Measurements from ENCODE around the gene GGPS1.
A peak's percentile ranks its signal among the peaks of the same experiment; 100 is the strongest.

Gene GGPS1

GRCh38 chr1:235313262-235313661, 15.1 kb upstream of the GGPS1 start:
- H3K4me3 ChIP-seq (ENCODE audit: low read depth, low read length): no peak overlapping the region
- TF ChIP-seq, protein P1, sequence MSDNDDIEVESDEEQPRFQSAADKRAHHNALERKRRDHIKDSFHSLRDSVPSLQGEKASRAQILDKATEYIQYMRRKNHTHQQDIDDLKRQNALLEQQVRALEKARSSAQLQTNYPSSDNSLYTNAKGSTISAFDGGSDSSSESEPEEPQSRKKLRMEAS (IDR thresholded peaks at IDR 0.05; ENCODE audit: low read depth, low read length): no peak
- TF ChIP-seq, protein P2, sequence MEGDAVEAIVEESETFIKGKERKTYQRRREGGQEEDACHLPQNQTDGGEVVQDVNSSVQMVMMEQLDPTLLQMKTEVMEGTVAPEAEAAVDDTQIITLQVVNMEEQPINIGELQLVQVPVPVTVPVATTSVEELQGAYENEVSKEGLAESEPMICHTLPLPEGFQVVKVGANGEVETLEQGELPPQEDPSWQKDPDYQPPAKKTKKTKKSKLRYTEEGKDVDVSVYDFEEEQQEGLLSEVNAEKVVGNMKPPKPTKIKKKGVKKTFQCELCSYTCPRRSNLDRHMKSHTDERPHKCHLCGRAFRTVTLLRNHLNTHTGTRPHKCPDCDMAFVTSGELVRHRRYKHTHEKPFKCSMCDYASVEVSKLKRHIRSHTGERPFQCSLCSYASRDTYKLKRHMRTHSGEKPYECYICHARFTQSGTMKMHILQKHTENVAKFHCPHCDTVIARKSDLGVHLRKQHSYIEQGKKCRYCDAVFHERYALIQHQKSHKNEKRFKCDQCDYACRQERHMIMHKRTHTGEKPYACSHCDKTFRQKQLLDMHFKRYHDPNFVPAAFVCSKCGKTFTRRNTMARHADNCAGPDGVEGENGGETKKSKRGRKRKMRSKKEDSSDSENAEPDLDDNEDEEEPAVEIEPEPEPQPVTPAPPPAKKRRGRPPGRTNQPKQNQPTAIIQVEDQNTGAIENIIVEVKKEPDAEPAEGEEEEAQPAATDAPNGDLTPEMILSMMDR (IDR thresholded peaks at IDR 0.05; ENCODE audit: low read depth, low read length): no peak
- TF ChIP-seq MYC (IDR thresholded peaks at IDR 0.05; ENCODE audit: low read depth, low read length) (no peak), POLR2A (IDR thresholded peaks at IDR 0.05; ENCODE audit: extremely low read depth, insufficient read length) (no peak)
- no peak for DNase-seq (ENCODE audit: low read depth)

DNA sequence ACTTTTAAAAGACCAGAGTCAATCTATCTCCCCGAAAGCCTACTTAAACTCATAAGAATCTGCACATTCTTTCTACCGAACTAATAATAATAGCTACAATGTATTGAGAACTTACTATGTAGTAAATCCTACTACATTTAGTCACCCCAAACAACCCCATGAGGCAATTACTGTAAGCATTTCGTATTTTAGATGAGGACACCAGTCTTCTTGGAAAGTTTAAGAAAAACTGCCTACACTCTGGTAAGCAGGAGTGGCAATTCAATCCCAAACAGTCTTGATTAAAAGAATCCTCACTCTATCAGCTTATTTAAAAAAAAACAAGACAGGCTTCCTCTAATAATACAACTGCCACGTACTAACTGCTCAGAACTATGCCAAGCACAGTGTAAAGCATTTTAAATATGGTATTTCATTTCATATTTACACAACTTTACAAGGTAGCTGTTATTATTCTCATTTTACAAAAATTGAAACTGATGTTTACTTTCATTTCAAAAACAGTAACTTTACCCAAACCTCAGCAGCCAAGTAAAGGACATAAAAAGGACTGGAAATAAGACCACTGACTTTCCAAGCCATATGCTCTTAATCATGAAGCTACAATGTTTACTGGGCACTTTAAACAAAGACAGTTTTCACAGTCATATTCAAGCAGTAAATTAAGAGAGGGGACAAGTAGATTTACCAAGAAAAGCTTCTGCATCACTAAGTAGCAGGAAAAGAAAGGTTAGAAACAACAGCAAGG, 14.3 kb upstream of the GGPS1 start:
- H3K4me3 ChIP-seq (ENCODE audit: low read depth, low read length): no peak overlapping the region
- TF ChIP-seq, protein P1 (IDR thresholded peaks at IDR 0.05; ENCODE audit: low read depth, low read length): no peak
- no peak for TF ChIP-seq POLR2A (IDR thresholded peaks at IDR 0.05; ENCODE audit: extremely low read depth, insufficient read length)
- no peak for TF ChIP-seq MYC (IDR thresholded peaks at IDR 0.05; ENCODE audit: low read depth, low read length)
- TF ChIP-seq, protein P2 (IDR thresholded peaks at IDR 0.05; ENCODE audit: low read depth, low read length): no peak
- no peak for DNase-seq (ENCODE audit: low read depth)

DNA sequence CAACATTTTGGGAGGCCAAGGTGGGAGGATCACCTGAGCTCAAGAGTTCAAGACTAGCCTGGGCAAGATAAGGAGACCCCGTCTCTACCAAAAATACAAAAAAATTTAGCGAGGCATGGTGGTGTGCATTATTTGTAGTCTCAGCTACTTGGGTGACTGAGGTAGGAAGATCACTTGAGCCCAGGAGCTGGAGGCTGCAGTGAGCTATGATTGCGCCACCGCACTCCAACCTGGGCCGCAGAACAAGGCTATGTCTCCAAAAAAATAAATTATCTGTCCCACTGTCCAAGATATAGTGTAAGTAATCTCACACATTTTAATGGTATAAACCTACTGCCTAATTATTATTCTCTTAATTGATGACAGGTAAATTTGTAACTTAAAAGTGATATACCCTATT, 13.2 kb upstream of the GGPS1 start:
- H3K4me3 ChIP-seq (ENCODE audit: low read depth, low read length): no peak overlapping the region
- no peak for DNase-seq (ENCODE audit: low read depth)
- TF ChIP-seq, protein P2 (IDR thresholded peaks at IDR 0.05; ENCODE audit: low read depth, low read length): no peak

DNA sequence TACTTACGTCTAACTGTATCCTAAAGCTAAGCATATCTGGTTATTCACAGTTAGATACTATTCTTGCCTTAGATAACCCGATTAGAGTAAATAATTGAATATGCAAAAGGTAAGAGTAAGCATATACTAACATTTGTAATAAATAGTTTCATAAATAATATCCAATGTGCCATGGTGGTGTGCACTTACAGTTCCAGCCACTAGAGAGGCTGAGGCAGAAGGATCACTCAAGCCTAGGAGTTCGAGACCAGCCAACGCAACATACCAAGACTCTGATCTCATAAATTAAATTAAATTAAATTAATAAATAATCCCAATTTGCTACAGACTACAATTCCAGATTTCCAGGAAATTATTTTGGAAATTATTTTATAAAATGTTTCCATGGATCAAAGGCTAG, 12.6 kb upstream of the GGPS1 start:
- no peak for DNase-seq (ENCODE audit: low read depth)
- no peak overlapping the region for H3K4me3 ChIP-seq (ENCODE audit: low read depth, low read length)
- TF ChIP-seq MYC (IDR thresholded peaks at IDR 0.05; ENCODE audit: low read depth, low read length): no peak
- no peak for TF ChIP-seq POLR2A (IDR thresholded peaks at IDR 0.05; ENCODE audit: extremely low read depth, insufficient read length)
- TF ChIP-seq, protein P1 (IDR thresholded peaks at IDR 0.05; ENCODE audit: low read depth, low read length): no peak
- TF ChIP-seq, protein P2 (IDR thresholded peaks at IDR 0.05; ENCODE audit: low read depth, low read length): peak; percentile 2

DNA sequence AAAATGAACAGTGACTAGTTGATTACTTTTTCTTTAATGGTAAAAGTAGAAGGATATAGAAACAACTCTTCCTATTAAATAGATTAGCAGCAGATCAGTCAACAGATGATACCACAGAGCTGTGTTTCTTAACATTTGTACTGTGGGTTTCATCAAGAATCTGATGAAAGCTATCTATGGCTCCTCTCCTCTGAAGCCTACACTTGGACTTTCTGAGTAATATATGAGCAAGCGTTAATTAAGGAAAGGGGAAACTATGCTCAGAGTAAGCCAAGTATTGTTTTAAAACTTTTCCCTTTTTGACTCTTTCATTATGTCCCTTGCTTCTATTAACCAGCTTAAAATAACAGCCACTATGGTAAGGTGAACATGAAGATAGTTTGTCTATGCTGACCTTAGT, 11.2 kb upstream of the GGPS1 start:
- DNase-seq (ENCODE audit: low read depth): peak; percentile 17
- no peak overlapping the region for H3K4me3 ChIP-seq (ENCODE audit: low read depth, low read length)
- TF ChIP-seq MYC (IDR thresholded peaks at IDR 0.05; ENCODE audit: low read depth, low read length) (no peak), POLR2A (IDR thresholded peaks at IDR 0.05; ENCODE audit: extremely low read depth, insufficient read length) (no peak)
- TF ChIP-seq, protein P1 (IDR thresholded peaks at IDR 0.05; ENCODE audit: low read depth, low read length): no peak
- TF ChIP-seq, protein P2 (IDR thresholded peaks at IDR 0.05; ENCODE audit: low read depth, low read length): no peak

- TF ChIP-seq MYC (IDR thresholded peaks at IDR 0.05; ENCODE audit: low read depth, low read length): no peak
- TF ChIP-seq, protein P1 (IDR thresholded peaks at IDR 0.05; ENCODE audit: low read depth, low read length): no peak
- DNase-seq (ENCODE audit: low read depth): no peak
- no peak overlapping the region for H3K4me3 ChIP-seq (ENCODE audit: low read depth, low read length)
Observed at GRCh38 chr1:235319255-235319654, 9.1 kb upstream of the GGPS1 start.
